Natural killer cell (primary cell): ENCODE data around the gene MAGEC3. TPM values are rescaled to one million over a fixed set of nuclear protein-coding genes. Genes with fewer than 3 reads are reported as not detected.

Experiments
- ATAC-seq, 3 donors: fragments of 150-1000 bp in 2 of 3; fragments of 200-7000 bp in 1 of 3; cut with Tn5 transposase; 1 replicate in 1 of 3; 2 replicates in 2 of 3; pipeline ENCODE4 v1.10.0; 2021; ENCODE audit warnings: mild to moderate bottlenecking in 2 of 3, moderate library complexity in 2 of 3
- DNase-seq, 2 donors: peaks; one replicate each; pipeline versions ENCODE4 v3.0.0 to v3.0.0-alpha.2; 2013 to 2021; ENCODE audit warnings: mixed read lengths in 1 of 2
- H3K27ac ChIP-seq: one replicate; pipeline ENCODE4 v1.5.1; 2013; ENCODE audit warnings: mild to moderate bottlenecking, low read length
- H3K27me3 ChIP-seq: one replicate; pipeline ENCODE4 v1.6.1; 2013; ENCODE audit warnings: low read length; ENCODE audit not compliant: control insufficient read depth, insufficient read depth
- H3K36me3 ChIP-seq: one replicate; pipeline ENCODE4 v1.6.1; 2013; ENCODE audit warnings: low read length; ENCODE audit not compliant: control insufficient read depth, insufficient read depth
- H3K4me1 ChIP-seq: one replicate; pipeline ENCODE4 v1.6.1; 2013; ENCODE audit warnings: low read length; ENCODE audit not compliant: control insufficient read depth, insufficient read depth
- H3K4me3 ChIP-seq: one replicate; pipeline ENCODE4 v1.5.1; 2013; ENCODE audit warnings: low read length
- H3K9me3 ChIP-seq: one replicate; pipeline ENCODE4 v1.6.1; 2013; ENCODE audit warnings: low read length; ENCODE audit not compliant: control insufficient read depth, insufficient read depth
- H3K27ac Mint-ChIP-seq, 2 donors: one replicate each; pipeline ENCODE4 v1.8.0; 2022; ENCODE audit warnings: mild to moderate bottlenecking in 2 of 2, mixed read lengths in 2 of 2, moderate library complexity in 1 of 2
- H3K27me3 Mint-ChIP-seq, 2 donors: one replicate each; pipeline ENCODE4 v1.8.0; 2022; ENCODE audit warnings: low read depth in 2 of 2, mixed read lengths in 2 of 2
- H3K36me3 Mint-ChIP-seq: one replicate; pipeline ENCODE4 v1.8.0; 2022; ENCODE audit warnings: mixed read lengths
- H3K4me1 Mint-ChIP-seq, 2 donors: one replicate each; pipeline ENCODE4 v1.8.0; 2022; ENCODE audit warnings: mixed read lengths in 2 of 2
- H3K4me3 Mint-ChIP-seq: one replicate; pipeline ENCODE4 v1.8.0; 2022; ENCODE audit warnings: mild to moderate bottlenecking, moderate library complexity, mixed read lengths
- H3K9me3 Mint-ChIP-seq, 2 donors: one replicate each; pipeline ENCODE4 v1.8.0; 2022; ENCODE audit warnings: mixed read lengths in 2 of 2
- WGBS: methylation state at CpG from one replicate; pipeline ENCODE4 v1.1.7; 2013; ENCODE audit warnings: missing lambda C conversion rate; ENCODE audit not compliant: insufficient coverage; 5-methylcytosine and 5-hydroxymethylcytosine counted together
- intact Hi-C: fragments of 100-400 bp; cut with micrococcal nuclease; formaldehyde crosslinking; loops from one replicate; pipeline ENCODE4 v1.14.2; 2022
- total RNA-seq, 4 donors: library from RNA; stranded (reverse); fragments of 120-200 nt in 1 of 4; gene quantifications; one replicate each; pipeline versions ENCODE4 v1.2.3 to v1.2.4, GENCODE V29; 2013 to 2022
- TF ChIP-seq, protein P1 (sequence below): fragments of 200-600 bp; IDR thresholded peaks from one replicate; pipeline ENCODE4 v1.8.0; 2022; ENCODE audit warnings: antibody characterized with exemption

MAGEC3 gene
- total RNA-seq, 3 donors from 2014 or later (not counting 1 experiment from before 2014, with no cell fraction given) = not detected

DNA sequence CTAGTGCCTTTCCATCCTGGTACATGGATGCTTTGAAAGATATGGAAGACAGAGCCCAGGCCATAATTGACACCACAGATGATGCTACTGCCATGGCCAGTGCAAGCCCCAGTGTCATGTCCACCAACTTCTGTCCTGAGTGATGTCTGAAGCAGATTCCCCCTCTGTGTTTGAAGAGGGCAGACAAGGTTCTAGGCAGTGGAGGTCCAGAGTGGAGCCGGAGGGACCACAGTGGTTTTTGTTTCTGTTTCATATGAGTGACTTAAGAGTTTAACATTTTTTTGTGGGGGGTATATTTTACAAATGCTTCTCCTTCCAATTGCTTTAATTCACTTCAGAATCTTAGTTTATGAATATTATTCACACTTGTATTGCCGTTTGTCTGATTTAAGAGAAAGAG is 59.6 kb downstream of the MAGEC3 start:
- Histone ChIP-seq H3K4me1 (no peaks in the 10 kb centered on the region), H3K9me3 (peaks cover 2% of the 10 kb centered on the region), H3K27me3 (no peaks in the 10 kb centered on the region), H3K27ac (no peak overlapping the region), H3K4me3 (no peak overlapping the region), H3K36me3 (no peaks in the 10 kb centered on the region)
- DNase-seq (no peak), ATAC-seq (no peak)
- intact Hi-C loops = no loop called here
- Mint-ChIP-seq H3K36me3 (no peaks in the 10 kb centered on the region), H3K27ac (no peak overlapping the region), H3K4me3 (no peak overlapping the region), H3K27me3 (no peaks in the 10 kb centered on the region), H3K9me3 (no peaks in the 10 kb centered on the region), H3K4me1 (no peaks in the 10 kb centered on the region)
- TF ChIP-seq, protein P1, sequence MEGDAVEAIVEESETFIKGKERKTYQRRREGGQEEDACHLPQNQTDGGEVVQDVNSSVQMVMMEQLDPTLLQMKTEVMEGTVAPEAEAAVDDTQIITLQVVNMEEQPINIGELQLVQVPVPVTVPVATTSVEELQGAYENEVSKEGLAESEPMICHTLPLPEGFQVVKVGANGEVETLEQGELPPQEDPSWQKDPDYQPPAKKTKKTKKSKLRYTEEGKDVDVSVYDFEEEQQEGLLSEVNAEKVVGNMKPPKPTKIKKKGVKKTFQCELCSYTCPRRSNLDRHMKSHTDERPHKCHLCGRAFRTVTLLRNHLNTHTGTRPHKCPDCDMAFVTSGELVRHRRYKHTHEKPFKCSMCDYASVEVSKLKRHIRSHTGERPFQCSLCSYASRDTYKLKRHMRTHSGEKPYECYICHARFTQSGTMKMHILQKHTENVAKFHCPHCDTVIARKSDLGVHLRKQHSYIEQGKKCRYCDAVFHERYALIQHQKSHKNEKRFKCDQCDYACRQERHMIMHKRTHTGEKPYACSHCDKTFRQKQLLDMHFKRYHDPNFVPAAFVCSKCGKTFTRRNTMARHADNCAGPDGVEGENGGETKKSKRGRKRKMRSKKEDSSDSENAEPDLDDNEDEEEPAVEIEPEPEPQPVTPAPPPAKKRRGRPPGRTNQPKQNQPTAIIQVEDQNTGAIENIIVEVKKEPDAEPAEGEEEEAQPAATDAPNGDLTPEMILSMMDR = no peak
- no CpG with 5 or more reads among the region's 2 CpGs for WGBS

DNA sequence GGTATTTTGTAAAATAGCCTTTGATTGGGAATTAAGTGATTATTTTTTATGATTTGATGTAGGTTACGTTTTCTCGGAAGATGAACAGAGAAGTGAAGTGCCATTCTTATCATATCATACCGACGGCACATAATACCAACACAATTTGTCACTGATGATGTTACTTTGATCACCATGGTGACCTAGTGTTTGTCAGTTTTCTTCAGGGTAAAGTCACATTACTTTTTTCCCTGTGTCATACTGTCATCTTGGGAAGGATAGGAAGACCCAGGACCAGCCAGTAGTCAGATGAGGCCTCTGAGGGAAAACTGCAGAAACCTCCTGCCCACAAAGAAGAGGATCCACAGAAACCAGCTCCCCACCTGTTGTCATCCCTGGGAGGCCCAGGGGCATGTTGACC is 64.2 kb downstream of the MAGEC3 start:
- Mint-ChIP-seq H3K9me3 (peaks cover 2 to 11% of the 10 kb centered on the region in 2 donors), H3K27me3 (peaks cover 0 to 16% of the 10 kb centered on the region in 2 donors), H3K4me3 (no peak overlapping the region), H3K4me1 (no peaks in the 10 kb centered on the region), H3K27ac (no peak overlapping the region), H3K36me3 (peaks cover 12% of the 10 kb centered on the region)
- Histone ChIP-seq H3K36me3 (no peaks in the 10 kb centered on the region), H3K4me3 (no peak overlapping the region), H3K27ac (no peak overlapping the region), H3K4me1 (no peaks in the 10 kb centered on the region), H3K27me3 (no peaks in the 10 kb centered on the region), H3K9me3 (no peaks in the 10 kb centered on the region)
- no peak for DNase-seq
- no CpG with 5 or more reads among the region's 4 CpGs for WGBS
- no peak for ATAC-seq
- TF ChIP-seq, protein P1 = no peak
- intact Hi-C loops = no loop called here

DNA sequence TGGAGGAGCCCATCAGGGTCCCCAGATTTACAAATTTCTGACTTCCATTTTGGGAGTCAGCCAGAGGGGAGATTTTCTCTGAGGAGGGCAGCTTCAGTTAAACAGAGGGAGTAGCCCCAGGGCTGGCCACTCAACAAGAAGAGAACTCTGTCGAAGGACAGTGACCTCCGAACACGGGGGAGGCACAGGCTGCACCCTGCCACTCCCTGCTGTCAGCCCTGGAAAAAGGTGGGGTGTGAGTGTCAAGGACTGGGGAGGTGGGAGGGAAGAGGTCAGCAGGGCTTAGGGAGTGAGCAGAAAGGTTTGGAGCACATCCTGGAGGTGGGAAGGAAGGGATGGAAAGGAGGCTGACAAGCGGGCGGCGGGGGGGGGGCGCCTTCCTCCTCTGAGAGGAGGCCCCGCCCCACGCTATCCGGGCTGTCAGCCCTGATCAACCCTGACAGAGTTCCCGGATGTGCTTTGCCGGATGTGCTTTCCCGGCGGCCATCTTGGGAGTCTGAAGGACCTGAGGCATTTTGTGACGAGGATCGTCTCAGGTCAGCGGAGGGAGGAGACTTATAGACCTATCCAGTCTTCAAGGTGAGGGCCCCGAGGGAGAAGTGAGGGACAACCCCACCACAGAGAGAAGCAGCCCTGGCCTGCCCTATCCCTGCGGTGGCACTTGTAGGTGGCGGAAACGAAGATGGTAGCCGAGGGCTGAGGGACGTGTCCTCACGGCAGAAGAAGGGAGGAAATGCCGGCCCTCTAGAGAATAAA is 65.5 kb downstream of the MAGEC3 start, which contains the start of gene MAGEC1:
MAGEC1 (plus strand) TSS at position 495 of the 756 bp plus-strand sequence. CDS start 1,179 bp downstream, outside the sequence.
- Mint-ChIP-seq H3K27me3 (peaks cover 0 to 20% of the 10 kb centered on the region in 2 donors), H3K4me3 (no peak within 1 kb of the TSS), H3K9me3 (peaks cover 2 to 16% of the 10 kb centered on the region in 2 donors), H3K4me1 (no peaks in the 10 kb centered on the region), H3K36me3 (peaks cover 12% of the 10 kb centered on the region), H3K27ac (no peak within 1 kb of the TSS)
- Histone ChIP-seq H3K4me3 (no peak within 1 kb of the TSS), H3K9me3 (no peaks in the 10 kb centered on the region), H3K27me3 (no peaks in the 10 kb centered on the region), H3K36me3 (no peaks in the 10 kb centered on the region), H3K27ac (no peak within 1 kb of the TSS), H3K4me1 (no peaks in the 10 kb centered on the region)
- ATAC-seq (no peak), DNase-seq (no peak)
- intact Hi-C loops = no loop called here
- TF ChIP-seq, protein P1 = no peak
- 96% methylated on average over 23 of the region's 25 CpGs for WGBS
